ENCODE data around the gene SULF2. TPM values are rescaled to one million over a fixed set of nuclear protein-coding genes. Genes with fewer than 3 reads are reported as not detected.

Gene SULF2
- total RNA-seq, 2 donors from 2014 or later, result 75.7 to 146 TPM

DNA sequence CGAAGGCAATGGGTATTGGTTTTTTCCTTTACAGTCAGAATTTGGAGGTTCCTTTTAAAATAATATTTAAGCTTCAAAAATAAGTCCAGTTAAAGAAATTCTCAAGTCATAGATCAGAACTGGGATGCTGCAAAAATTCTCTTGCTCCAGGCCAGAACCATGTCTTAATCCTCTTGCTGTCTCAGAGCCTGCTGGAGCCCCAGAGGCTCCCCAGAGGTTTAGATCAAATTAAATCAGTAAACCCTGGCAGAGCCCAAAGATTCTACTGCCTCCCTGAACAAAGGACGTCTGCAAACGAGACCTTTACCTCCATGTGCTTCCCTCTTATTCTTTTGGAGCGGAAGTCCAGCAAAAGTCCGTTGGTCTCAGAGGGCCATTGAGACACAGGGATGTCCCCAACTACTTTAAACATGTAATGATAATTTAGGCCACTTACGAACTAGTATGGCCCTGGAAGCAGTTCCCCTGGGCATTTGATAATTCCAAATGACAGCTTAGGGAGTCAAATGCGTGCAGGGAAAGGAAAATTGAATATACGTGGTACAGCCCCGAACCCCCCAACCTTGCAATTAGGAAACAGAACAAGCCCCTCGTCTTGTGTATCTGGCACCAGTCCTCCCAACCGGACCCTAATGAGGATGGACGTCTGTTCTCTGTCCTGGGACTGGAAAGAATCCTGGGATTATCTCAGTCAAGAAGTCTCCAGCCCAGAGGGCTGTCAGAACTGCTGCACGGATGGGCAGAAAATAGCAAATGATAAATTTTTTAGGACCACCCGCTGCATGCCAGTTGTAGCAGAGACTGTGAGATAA lies 31.5 kb downstream of the SULF2 start:
- no peaks in the 10 kb centered on the region for H3K9me3 Mint-ChIP-seq
- WGBS, 2 experiments (ENCODE audit: insufficient coverage in 1 of 2, insufficient read length in 1 of 2), result 95 to 100% methylated on average over 11 to 14 of the region's 14 CpGs
- H3K9ac ChIP-seq (ENCODE audit: extremely low read depth, low read length, poor library complexity, severe bottlenecking), result no peak overlapping the region

DNA sequence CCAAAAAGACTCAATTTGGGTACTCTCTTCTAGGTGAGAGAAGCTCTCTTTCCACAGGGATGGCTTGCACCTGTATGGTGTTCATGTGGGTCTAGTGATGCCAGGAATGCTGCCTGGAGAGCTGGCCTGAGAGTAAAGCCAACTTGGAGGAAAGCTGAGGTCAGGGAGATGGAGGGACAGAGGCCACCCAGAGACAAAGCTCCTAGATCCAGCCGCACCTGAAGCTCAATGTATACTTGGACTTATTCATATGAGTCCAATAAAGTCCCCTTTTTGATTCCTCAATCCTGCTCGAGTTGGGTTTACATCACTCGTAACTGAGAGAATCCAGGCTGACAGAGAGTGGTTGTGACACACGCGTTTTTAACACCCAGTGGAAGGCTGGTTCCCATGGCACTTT lies 33.8 kb downstream of the SULF2 start:
- H3K4me3 Mint-ChIP-seq, result no peak overlapping the region
- H3K4me1 ChIP-seq (ENCODE audit: control insufficient read depth, insufficient read depth, low read length), result no peaks in the 10 kb centered on the region
- H3K27ac Mint-ChIP-seq, result no peak overlapping the region
- no peaks in the 10 kb centered on the region for H3K27me3 Mint-ChIP-seq (ENCODE audit: insufficient read depth)
- WGBS, 2 experiments (ENCODE audit: insufficient coverage in 1 of 2, insufficient read length in 1 of 2), result 91 to 93% methylated on average over 5 of the region's 5 CpGs
- DNase-seq, result no peak
- H3K9me3 ChIP-seq (ENCODE audit: control insufficient read depth, low read length), result no peaks in the 10 kb centered on the region
- H3K36me3 ChIP-seq (ENCODE audit: control insufficient read depth, insufficient read depth, low read length), result peaks cover 77% of the 10 kb centered on the region
- H3K27ac ChIP-seq (ENCODE audit: low read depth, low read length), result no peak overlapping the region
- H3K36me3 Mint-ChIP-seq (ENCODE audit: low read depth), result peaks cover 72% of the 10 kb centered on the region
- no peaks in the 10 kb centered on the region for H3K27me3 ChIP-seq (ENCODE audit: control insufficient read depth, insufficient read depth, low read length, poor library complexity, severe bottlenecking)
- no peaks in the 10 kb centered on the region for H3K9me3 Mint-ChIP-seq
- no peaks in the 10 kb centered on the region for H3K4me1 Mint-ChIP-seq
- no peak overlapping the region for H3K4me3 ChIP-seq (ENCODE audit: low read length)
- TF ChIP-seq, protein P1, sequence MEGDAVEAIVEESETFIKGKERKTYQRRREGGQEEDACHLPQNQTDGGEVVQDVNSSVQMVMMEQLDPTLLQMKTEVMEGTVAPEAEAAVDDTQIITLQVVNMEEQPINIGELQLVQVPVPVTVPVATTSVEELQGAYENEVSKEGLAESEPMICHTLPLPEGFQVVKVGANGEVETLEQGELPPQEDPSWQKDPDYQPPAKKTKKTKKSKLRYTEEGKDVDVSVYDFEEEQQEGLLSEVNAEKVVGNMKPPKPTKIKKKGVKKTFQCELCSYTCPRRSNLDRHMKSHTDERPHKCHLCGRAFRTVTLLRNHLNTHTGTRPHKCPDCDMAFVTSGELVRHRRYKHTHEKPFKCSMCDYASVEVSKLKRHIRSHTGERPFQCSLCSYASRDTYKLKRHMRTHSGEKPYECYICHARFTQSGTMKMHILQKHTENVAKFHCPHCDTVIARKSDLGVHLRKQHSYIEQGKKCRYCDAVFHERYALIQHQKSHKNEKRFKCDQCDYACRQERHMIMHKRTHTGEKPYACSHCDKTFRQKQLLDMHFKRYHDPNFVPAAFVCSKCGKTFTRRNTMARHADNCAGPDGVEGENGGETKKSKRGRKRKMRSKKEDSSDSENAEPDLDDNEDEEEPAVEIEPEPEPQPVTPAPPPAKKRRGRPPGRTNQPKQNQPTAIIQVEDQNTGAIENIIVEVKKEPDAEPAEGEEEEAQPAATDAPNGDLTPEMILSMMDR (conservative IDR thresholded peaks at IDR 0.05), result no peak
- H3K9ac ChIP-seq (ENCODE audit: extremely low read depth, low read length, poor library complexity, severe bottlenecking), result no peak overlapping the region

More for the DNA sequence above, 31.5 kb downstream of the SULF2 start:
- Mint-ChIP-seq H3K4me1 (peaks cover 2% of the 10 kb centered on the region), H3K36me3 (ENCODE audit: low read depth) (peaks cover 72% of the 10 kb centered on the region), H3K27me3 (ENCODE audit: insufficient read depth) (no peaks in the 10 kb centered on the region), H3K27ac (no peak overlapping the region), H3K4me3 (no peak overlapping the region)
- Histone ChIP-seq H3K36me3 (ENCODE audit: control insufficient read depth, insufficient read depth, low read length) (peaks cover 83% of the 10 kb centered on the region), H3K9me3 (ENCODE audit: control insufficient read depth, low read length) (no peaks in the 10 kb centered on the region), H3K4me3 (ENCODE audit: low read length) (no peak overlapping the region), H3K4me1 (ENCODE audit: control insufficient read depth, insufficient read depth, low read length) (no peaks in the 10 kb centered on the region), H3K27me3 (ENCODE audit: control insufficient read depth, insufficient read depth, low read length, poor library complexity, severe bottlenecking) (no peaks in the 10 kb centered on the region), H3K27ac (ENCODE audit: low read depth, low read length) (no peak overlapping the region)
- no peak for DNase-seq
- TF ChIP-seq, protein P1 (conservative IDR thresholded peaks at IDR 0.05), result no peak

GRCh38 chr20:47749339-47749738 lies 35.9 kb downstream of the SULF2 start:
- DNase-seq, result no peak
- Histone ChIP-seq H3K27me3 (ENCODE audit: control insufficient read depth, insufficient read depth, low read length, poor library complexity, severe bottlenecking) (no peaks in the 10 kb centered on the region), H3K4me1 (ENCODE audit: control insufficient read depth, insufficient read depth, low read length) (no peaks in the 10 kb centered on the region), H3K27ac (ENCODE audit: low read depth, low read length) (no peak overlapping the region), H3K9ac (ENCODE audit: extremely low read depth, low read length, poor library complexity, severe bottlenecking) (no peak overlapping the region), H3K36me3 (ENCODE audit: control insufficient read depth, insufficient read depth, low read length) (peaks cover 64% of the 10 kb centered on the region), H3K9me3 (ENCODE audit: control insufficient read depth, low read length) (no peaks in the 10 kb centered on the region), H3K4me3 (ENCODE audit: low read length) (no peak overlapping the region)
- Mint-ChIP-seq H3K27me3 (ENCODE audit: insufficient read depth) (no peaks in the 10 kb centered on the region), H3K27ac (no peak overlapping the region), H3K9me3 (no peaks in the 10 kb centered on the region), H3K36me3 (ENCODE audit: low read depth) (peaks cover 56% of the 10 kb centered on the region), H3K4me1 (no peaks in the 10 kb centered on the region), H3K4me3 (no peak overlapping the region)
- TF ChIP-seq, protein P1 (conservative IDR thresholded peaks at IDR 0.05), result no peak
- WGBS, 2 experiments (ENCODE audit: insufficient coverage in 1 of 2, insufficient read length in 1 of 2), result 89 to 100% methylated on average over 2 to 4 of the region's 4 CpGs

All from endodermal cell (in vitro differentiated cells).